GM21381 (cell line): ENCODE data around the gene TTC23.
A peak's percentile ranks its signal among the peaks of the same experiment; 100 is the strongest.

Experiments
- ATAC-seq: cut with Tn5 transposase; IDR thresholded peaks from one replicate; pipeline ENCODE4 v1.9.1; 2021; ENCODE audit warnings: mild to moderate bottlenecking, moderate library complexity; ENCODE audit not compliant: unreplicated experiment

The TTC23 gene

GRCh38 chr15:99106417-99107220 is 142.8 kb downstream of the TTC23 start:
- ATAC-seq, result no peak

- ATAC-seq, result peak; percentile 38
Measured at GRCh38 chr15:99105514-99106341, 143.7 kb downstream of the TTC23 start.

GRCh38 chr15:99104788-99105513 is 144.4 kb downstream of the TTC23 start, which contains the start of gene SYNM:
TSS of gene SYNM (plus strand) at chr15:99105080. CDS start at chr15:99105200, 120 bp downstream.
- ATAC-seq, result peak; percentile 58

GRCh38 chr15:99103279-99103678 is 146.1 kb downstream of the TTC23 start:
- no peak for ATAC-seq

- no peak for ATAC-seq
Measured at GRCh38 chr15:99102332-99103235, 146.8 kb downstream of the TTC23 start.

GRCh38 chr15:99101501-99101900 is 147.9 kb downstream of the TTC23 start:
- ATAC-seq, result no peak

GRCh38 chr15:99100245-99101173 is 148.9 kb downstream of the TTC23 start:
- no peak for ATAC-seq

- no peak for ATAC-seq
Measured at GRCh38 chr15:99099661-99100060, 149.7 kb downstream of the TTC23 start.

- ATAC-seq, result no peak
Measured at GRCh38 chr15:99098991-99099390, 150.4 kb downstream of the TTC23 start.

GRCh38 chr15:99098426-99098825 is 151.0 kb downstream of the TTC23 start:
- ATAC-seq, result no peak

- ATAC-seq, result no peak
Measured at GRCh38 chr15:99097441-99098410, 151.7 kb downstream of the TTC23 start.

- ATAC-seq, result no peak
Measured at GRCh38 chr15:99096894-99097426, 152.4 kb downstream of the TTC23 start.

GRCh38 chr15:99096173-99096893 is 153.0 kb downstream of the TTC23 start:
- ATAC-seq, result no peak

GRCh38 chr15:99095626-99096025 is 153.8 kb downstream of the TTC23 start:
- ATAC-seq, result no peak

- ATAC-seq, result no peak
Measured at GRCh38 chr15:99092554-99093172, 156.7 kb downstream of the TTC23 start.

- no peak for ATAC-seq
Measured at GRCh38 chr15:99090938-99091337, 158.4 kb downstream of the TTC23 start.
